ENCODE results near the gene ANKRD63. TPM values are rescaled to one million over a fixed set of nuclear protein-coding genes. Genes with fewer than 3 reads are reported as not detected.

ANKRD63 gene
- total RNA-seq, 1 experiment from 2014 or later, result 0.46 TPM

DNA sequence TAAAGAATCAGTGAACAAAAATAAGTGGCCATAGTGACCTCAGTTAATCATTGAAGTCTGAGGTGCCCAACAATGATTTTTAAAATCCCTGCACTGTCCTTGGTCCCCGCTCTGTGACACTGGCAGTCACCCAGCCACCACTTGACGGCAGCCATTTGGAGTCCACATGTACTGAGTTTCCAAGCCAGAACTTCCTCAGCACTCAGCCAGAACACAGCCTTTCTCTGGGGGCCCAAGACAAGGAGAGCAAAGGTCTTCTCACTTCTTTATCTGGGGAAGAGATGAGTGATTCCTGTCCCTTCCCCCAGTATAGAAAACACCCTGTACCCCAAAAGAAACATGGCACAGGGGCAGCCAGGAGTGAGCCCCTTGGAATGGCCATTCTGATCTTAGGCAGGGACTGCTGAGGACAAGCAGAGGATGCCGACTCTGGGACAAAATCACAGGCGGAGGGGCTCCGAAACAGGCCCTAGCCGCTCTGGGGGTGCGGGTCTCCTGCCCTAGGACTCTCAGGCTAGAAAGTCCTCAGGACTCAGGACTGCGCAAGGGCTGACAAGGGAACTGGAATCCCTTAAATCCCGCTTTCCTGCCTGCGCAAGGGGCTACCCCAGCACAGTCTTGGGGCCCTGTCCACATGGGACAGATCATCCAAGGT, 31.3 kb downstream of the ANKRD63 start:
- Mint-ChIP-seq H3K36me3 (ENCODE audit: insufficient read depth in 1 of 3, low read depth in 3 of 3) (peaks cover 0 to 3% (median 0%) of the 10 kb centered on the region in 3 experiments; a peak in 1 of 7 replicates), H3K27me3 (ENCODE audit: low read depth) (peaks cover 48% of the 10 kb centered on the region), H3K9me3 (no peaks in the 10 kb centered on the region; a peak in 1 of 5 replicates), H3K27ac (no peak overlapping the region), H3K4me3 (peak overlapping the region; percentile 47 to 60; a peak in 4 of 5 replicates), H3K4me1 (peaks cover 10 to 17% of the 10 kb centered on the region in 2 experiments)
- Histone ChIP-seq H3K79me1 (ENCODE audit: insufficient read depth, low read depth, low read length, poor library complexity, severe bottlenecking) (no peaks in the 10 kb centered on the region), H3T11ph (ENCODE audit: low read length) (no peak overlapping the region), H4K91ac (ENCODE audit: insufficient read length, low read depth, low read length) (no peak overlapping the region), H2BK15ac (ENCODE audit: low read depth, low read length) (no peak overlapping the region), H4K20me1 (ENCODE audit: control insufficient read depth, insufficient read depth, insufficient read length) (no peaks in the 10 kb centered on the region), H2BK5ac (ENCODE audit: insufficient read length, low read length) (no peak overlapping the region), H2BK20ac (ENCODE audit: low read depth, low read length, poor library complexity, severe bottlenecking) (no peak overlapping the region), H3K9ac (ENCODE audit: extremely low read depth, insufficient read length, low read length) (no peak overlapping the region), H3K23me2 (ENCODE audit: insufficient read length, low read depth, low read length, poor library complexity, severe bottlenecking) (peaks cover 9% of the 10 kb centered on the region), H3K18ac (ENCODE audit: insufficient read length, low read depth, low read length) (no peak overlapping the region), H3K14ac (ENCODE audit: insufficient read depth, low read length) (no peak overlapping the region; the same call in 1 of the 2 replicates), H3K4ac (ENCODE audit: low read depth, low read length) (no peak overlapping the region), H3K56ac (ENCODE audit: insufficient read length, low read depth, low read length) (no peak overlapping the region), H3K4me1 (ENCODE audit: insufficient read depth, low read length) (no peaks in the 10 kb centered on the region), H2AK5ac (ENCODE audit: insufficient read length, low read length) (no peak overlapping the region), H3K23ac (ENCODE audit: insufficient read length, low read depth, low read length) (no peak overlapping the region), H2AFZ (ENCODE audit: low read length) (no peak overlapping the region), H3K79me2 (ENCODE audit: insufficient read depth, low read length) (no peaks in the 10 kb centered on the region), H3K9me3 (ENCODE audit: control insufficient read depth, low read depth, low read length) (no peaks in the 10 kb centered on the region), H2BK120ac (ENCODE audit: low read depth, low read length, poor library complexity, severe bottlenecking) (no peak overlapping the region), H3K4me2 (ENCODE audit: insufficient read depth, insufficient read length, low read length) (peak overlapping the region; percentile 45), H4K8ac (replicated peaks; ENCODE audit: insufficient read length, low read depth, low read length) (no peak overlapping the region), H2BK12ac (ENCODE audit: insufficient read length, low read depth, low read length) (no peak overlapping the region), H4K5ac (ENCODE audit: insufficient read length, low read depth, low read length) (no peak overlapping the region), H3K27ac (ENCODE audit: insufficient read length, low read depth, low read length) (no peak overlapping the region), H3K27me3 (ENCODE audit: insufficient read depth, low read length) (peaks cover 16% of the 10 kb centered on the region; the same call in 1 of the 2 replicates)
- TF ChIP-seq, protein P1, sequence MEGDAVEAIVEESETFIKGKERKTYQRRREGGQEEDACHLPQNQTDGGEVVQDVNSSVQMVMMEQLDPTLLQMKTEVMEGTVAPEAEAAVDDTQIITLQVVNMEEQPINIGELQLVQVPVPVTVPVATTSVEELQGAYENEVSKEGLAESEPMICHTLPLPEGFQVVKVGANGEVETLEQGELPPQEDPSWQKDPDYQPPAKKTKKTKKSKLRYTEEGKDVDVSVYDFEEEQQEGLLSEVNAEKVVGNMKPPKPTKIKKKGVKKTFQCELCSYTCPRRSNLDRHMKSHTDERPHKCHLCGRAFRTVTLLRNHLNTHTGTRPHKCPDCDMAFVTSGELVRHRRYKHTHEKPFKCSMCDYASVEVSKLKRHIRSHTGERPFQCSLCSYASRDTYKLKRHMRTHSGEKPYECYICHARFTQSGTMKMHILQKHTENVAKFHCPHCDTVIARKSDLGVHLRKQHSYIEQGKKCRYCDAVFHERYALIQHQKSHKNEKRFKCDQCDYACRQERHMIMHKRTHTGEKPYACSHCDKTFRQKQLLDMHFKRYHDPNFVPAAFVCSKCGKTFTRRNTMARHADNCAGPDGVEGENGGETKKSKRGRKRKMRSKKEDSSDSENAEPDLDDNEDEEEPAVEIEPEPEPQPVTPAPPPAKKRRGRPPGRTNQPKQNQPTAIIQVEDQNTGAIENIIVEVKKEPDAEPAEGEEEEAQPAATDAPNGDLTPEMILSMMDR (conservative IDR thresholded peaks at IDR 0.05), result no peak
- no CpG with 5 or more reads among the region's 10 CpGs for WGBS (ENCODE audit: extremely low coverage, insufficient read length, low lambda C conversion rate)
- DNase-seq, result no peak
